ENCODE measurements around the gene DDOST.

Gene DDOST

DNA sequence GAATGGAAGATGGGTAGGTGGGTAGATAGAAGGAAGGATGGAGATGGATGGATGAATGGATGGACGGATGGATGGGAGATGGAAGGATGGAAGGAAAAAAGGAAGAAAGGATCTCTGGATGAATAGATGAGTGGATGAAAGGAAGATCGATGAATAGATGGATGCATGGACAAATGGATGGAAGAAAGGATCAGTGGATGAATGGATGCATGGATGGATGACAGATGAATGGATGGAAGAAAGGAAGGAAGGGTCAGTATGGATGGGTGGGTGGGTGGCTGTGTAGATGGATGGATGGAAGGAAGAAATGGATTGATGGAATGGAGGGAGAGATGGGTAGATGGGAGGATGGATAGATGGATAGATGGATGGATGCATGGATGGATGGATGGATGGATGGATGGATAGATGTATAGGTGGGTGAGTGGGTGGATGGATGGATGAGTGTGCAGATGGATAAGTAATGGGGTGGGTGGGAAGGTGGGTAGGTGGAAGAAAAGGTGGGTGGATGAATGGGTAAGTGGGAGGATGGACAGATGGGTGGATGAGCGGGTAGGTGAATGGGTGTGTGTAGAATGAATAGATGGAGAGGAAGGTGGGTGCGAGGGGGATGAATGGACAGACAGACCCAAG, 42.1 kb upstream of the DDOST start:
- DNase-seq (ENCODE audit: insufficient read length, low spot score) (no peak), FAIRE-seq (no peak)
- TF ChIP-seq POU2F2 (IDR thresholded peaks at IDR 0.05; ENCODE audit: low read depth, low read length) (no peak), POLR2AphosphoS5 (IDR thresholded peaks at IDR 0.05; ENCODE audit: low read depth, low read length) (no peak), POLR2A (IDR thresholded peaks at IDR 0.05; ENCODE audit: low read depth, low read length) (no peak), SPI1 (IDR thresholded peaks at IDR 0.05; ENCODE audit: low read depth, low read length) (no peak), TAF1 (IDR thresholded peaks at IDR 0.05; ENCODE audit: low read depth, low read length) (no peak), PAX5 (IDR thresholded peaks at IDR 0.05; ENCODE audit: insufficient read depth, low read length, severe bottlenecking) (no peak)

DNA sequence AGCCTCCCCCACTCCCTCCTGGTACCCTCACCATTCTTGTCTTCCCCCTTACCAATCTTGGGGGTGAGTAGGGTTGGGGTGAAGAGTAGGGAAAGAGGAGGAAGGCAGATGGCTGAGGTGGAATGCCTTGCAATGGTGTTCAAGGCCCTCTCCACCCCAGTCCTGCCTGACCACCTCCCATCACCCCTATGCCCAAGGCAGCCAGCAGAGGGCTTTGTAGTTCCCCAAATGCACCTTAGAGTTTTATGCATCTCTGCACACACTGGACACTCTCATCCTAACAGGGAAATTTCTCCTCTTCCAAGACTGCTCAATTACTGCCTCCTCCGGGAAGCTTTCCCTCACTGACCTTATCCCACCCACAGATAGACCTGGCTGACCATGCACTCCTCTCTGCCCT, 41.2 kb upstream of the DDOST start:
- DNase-seq (ENCODE audit: insufficient read length, low spot score) (no peak), FAIRE-seq (no peak)
- TF ChIP-seq PAX5 (IDR thresholded peaks at IDR 0.05; ENCODE audit: insufficient read depth, low read length, severe bottlenecking), result no peak
- TF ChIP-seq POU2F2 (IDR thresholded peaks at IDR 0.05; ENCODE audit: low read depth, low read length), result no peak

DNA sequence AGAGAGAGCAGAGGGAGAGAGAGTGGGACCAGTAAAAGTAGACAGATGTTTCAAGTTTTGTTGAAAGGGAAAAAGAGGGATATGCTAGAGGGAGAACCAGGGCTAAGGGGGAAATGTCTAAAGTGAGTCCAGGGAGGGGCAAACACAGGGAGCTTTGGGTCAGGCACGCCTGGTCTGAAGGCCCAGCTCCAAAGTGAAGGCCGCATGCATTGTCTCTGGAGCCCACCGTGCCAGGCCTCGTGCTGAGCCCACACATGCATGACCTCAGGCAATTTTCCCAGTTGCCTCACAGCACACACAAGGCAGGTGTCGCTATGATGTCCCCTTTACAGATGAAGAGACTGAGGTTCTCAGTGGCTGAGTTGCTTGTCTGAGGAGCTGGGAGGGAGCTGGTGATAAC, 40.7 kb upstream of the DDOST start:
- DNase-seq (ENCODE audit: insufficient read length, low spot score) (no peak), FAIRE-seq (no peak)
- TF ChIP-seq TAF1 (IDR thresholded peaks at IDR 0.05; ENCODE audit: low read depth, low read length) (no peak), PAX5 (IDR thresholded peaks at IDR 0.05; ENCODE audit: insufficient read depth, low read length, severe bottlenecking) (no peak), SPI1 (IDR thresholded peaks at IDR 0.05; ENCODE audit: low read depth, low read length) (no peak), POLR2A (IDR thresholded peaks at IDR 0.05; ENCODE audit: low read depth, low read length) (no peak), POU2F2 (IDR thresholded peaks at IDR 0.05; ENCODE audit: low read depth, low read length) (no peak), POLR2AphosphoS5 (IDR thresholded peaks at IDR 0.05; ENCODE audit: low read depth, low read length) (no peak)

DNA sequence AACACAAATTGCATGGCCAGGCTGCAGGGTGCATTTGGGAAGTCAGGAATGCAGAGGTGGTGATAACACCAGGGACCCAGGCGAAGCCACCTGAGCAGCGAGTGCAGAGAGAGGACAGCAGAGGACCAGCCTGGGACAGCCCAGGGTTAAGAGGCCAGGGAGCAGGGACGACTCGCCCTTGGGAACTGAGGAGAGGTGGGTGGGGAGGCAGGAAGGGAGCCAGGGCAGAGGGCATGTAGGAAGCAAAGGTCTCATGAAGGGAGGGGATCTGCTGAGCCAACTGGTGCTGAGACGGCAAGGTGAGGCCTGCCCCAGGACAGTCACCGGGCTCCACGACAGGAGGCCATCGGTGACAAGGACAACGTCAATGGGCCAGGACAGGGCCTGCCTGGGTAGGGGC, 40.3 kb upstream of the DDOST start:
- FAIRE-seq (no peak), DNase-seq (ENCODE audit: insufficient read length, low spot score) (no peak)
- TF ChIP-seq TAF1 (IDR thresholded peaks at IDR 0.05; ENCODE audit: low read depth, low read length), result no peak
- no peak for TF ChIP-seq SPI1 (IDR thresholded peaks at IDR 0.05; ENCODE audit: low read depth, low read length)
- TF ChIP-seq POLR2AphosphoS5 (IDR thresholded peaks at IDR 0.05; ENCODE audit: low read depth, low read length), result no peak

DNA sequence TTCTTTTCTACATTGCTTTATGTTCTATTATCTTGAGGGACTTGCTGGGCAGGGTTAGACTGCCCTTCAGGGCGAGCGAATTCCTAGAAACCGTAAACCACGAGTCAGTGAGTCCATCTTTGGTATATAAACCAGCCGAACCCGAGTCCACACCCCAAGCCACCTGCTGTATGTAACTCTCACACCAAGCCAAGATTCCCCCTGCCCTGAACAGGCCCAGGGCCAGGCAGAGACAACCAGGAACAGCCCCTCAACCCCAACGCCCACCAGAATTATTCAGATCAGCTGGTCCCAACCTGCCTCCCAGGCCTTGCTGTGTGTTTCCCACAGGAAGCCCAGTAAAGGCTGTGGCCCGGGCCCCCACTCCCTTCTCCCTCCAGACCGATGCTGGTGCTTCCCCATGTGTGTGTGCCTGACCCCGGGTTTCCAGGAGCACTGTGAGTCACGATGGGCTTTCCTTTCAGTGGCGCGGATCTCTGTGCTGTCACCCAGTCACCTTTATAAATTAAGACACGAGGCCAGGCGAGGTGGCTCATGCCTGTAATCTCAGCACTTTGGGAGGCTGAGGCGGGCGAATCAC, 39.6 kb upstream of the DDOST start:
- TF ChIP-seq POLR2A (IDR thresholded peaks at IDR 0.05; ENCODE audit: low read depth, low read length) (no peak), POLR2AphosphoS5 (IDR thresholded peaks at IDR 0.05; ENCODE audit: low read depth, low read length) (no peak), SPI1 (IDR thresholded peaks at IDR 0.05; ENCODE audit: low read depth, low read length) (no peak), POU2F2 (IDR thresholded peaks at IDR 0.05; ENCODE audit: low read depth, low read length) (no peak), PAX5 (IDR thresholded peaks at IDR 0.05; ENCODE audit: insufficient read depth, low read length, severe bottlenecking) (no peak), TAF1 (IDR thresholded peaks at IDR 0.05; ENCODE audit: low read depth, low read length) (no peak)
- FAIRE-seq (no peak), DNase-seq (ENCODE audit: insufficient read length, low spot score) (no peak)

DNA sequence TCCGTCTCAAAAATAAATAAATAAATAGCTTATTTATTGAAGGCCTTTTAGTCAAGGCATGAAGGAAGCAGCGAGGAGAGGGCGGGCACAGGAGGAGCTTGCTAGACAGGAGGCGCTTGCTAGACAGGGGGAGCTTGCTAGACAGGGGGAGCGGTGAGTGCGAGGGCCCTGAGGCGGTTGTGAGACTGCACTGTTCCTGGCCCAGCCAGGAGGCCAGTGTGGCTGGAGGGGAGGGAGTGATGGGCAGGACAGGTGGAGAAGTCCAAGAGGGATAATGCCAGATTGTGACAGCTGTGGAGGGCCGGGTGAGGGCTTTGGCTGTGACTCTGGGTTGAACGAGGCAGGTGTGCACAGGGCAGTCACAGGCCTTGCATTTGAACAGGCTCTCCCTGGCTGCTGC, 38.4 kb upstream of the DDOST start:
- FAIRE-seq, result no peak
- TF ChIP-seq SPI1 (IDR thresholded peaks at IDR 0.05; ENCODE audit: low read depth, low read length) (no peak), POU2F2 (IDR thresholded peaks at IDR 0.05; ENCODE audit: low read depth, low read length) (no peak), POLR2A (IDR thresholded peaks at IDR 0.05; ENCODE audit: low read depth, low read length) (no peak), TAF1 (IDR thresholded peaks at IDR 0.05; ENCODE audit: low read depth, low read length) (no peak), PAX5 (IDR thresholded peaks at IDR 0.05; ENCODE audit: insufficient read depth, low read length, severe bottlenecking) (no peak), POLR2AphosphoS5 (IDR thresholded peaks at IDR 0.05; ENCODE audit: low read depth, low read length) (no peak)

DNA sequence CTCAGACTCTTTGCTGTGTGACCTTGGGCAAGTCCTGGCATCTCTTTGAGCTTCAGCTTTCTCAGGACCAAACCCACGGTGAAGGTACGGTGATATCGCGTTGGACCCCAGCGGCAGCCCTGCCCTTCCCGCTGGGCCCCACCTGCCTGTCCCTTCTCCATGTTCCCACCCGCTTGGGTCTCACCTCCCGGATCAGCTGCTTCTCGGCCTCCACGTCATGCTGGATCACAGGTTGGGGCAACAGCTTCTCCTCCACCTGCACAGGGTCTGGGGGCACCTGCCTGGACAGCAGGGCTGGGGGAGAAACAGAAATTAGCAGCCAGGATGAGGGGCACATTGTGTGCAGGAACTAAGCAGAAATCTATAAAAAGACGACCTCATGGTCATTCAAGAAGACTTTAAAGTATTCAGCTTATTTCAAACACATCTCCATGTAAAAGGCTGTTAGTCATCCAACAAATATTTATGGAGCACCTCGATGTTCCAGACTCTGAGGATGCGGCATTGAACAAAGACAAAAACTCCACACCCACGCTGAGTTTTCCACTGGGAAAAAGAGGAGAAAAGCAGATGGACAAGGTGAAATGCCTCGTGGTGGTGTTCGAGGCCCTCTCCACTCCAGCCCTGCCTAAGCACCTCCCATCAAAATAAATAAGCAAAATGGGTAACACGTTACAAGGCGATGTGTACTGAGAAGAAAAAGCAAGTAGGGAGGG, 37.2 kb upstream of the DDOST start:
- FAIRE-seq, result no peak
- TF ChIP-seq POLR2AphosphoS5 (IDR thresholded peaks at IDR 0.05; ENCODE audit: low read depth, low read length) (no peak), SPI1 (IDR thresholded peaks at IDR 0.05; ENCODE audit: low read depth, low read length) (no peak), POU2F2 (IDR thresholded peaks at IDR 0.05; ENCODE audit: low read depth, low read length) (no peak), POLR2A (IDR thresholded peaks at IDR 0.05; ENCODE audit: low read depth, low read length) (no peak), PAX5 (IDR thresholded peaks at IDR 0.05; ENCODE audit: insufficient read depth, low read length, severe bottlenecking) (no peak), TAF1 (IDR thresholded peaks at IDR 0.05; ENCODE audit: low read depth, low read length) (no peak)
- no peak for DNase-seq (ENCODE audit: insufficient read length, low spot score)

More for the DNA sequence above, 38.4 kb upstream of the DDOST start:
- DNase-seq (ENCODE audit: insufficient read length, low spot score), result no peak

DNA sequence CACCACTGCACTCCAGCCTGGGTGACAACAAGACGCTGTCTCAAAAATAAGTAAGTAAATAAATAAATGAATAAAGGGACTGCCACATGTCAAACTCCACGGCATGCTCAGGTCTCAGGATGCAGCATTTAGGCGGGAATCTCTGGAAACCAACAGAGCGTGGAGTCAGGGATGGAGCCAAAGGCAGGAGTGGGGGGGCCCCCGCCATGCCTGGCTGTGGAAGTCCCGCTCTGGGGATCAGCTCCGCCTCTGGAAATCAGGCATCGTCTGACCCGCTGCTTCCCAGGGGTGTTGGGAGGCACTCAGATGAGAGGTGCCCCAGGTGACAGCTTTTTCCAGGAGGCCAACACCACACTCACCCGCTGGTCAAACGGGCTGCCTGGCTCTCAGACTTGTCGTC, 36.4 kb upstream of the DDOST start:
- TF ChIP-seq POU2F2 (IDR thresholded peaks at IDR 0.05; ENCODE audit: low read depth, low read length), result no peak
- FAIRE-seq, result no peak

DNA sequence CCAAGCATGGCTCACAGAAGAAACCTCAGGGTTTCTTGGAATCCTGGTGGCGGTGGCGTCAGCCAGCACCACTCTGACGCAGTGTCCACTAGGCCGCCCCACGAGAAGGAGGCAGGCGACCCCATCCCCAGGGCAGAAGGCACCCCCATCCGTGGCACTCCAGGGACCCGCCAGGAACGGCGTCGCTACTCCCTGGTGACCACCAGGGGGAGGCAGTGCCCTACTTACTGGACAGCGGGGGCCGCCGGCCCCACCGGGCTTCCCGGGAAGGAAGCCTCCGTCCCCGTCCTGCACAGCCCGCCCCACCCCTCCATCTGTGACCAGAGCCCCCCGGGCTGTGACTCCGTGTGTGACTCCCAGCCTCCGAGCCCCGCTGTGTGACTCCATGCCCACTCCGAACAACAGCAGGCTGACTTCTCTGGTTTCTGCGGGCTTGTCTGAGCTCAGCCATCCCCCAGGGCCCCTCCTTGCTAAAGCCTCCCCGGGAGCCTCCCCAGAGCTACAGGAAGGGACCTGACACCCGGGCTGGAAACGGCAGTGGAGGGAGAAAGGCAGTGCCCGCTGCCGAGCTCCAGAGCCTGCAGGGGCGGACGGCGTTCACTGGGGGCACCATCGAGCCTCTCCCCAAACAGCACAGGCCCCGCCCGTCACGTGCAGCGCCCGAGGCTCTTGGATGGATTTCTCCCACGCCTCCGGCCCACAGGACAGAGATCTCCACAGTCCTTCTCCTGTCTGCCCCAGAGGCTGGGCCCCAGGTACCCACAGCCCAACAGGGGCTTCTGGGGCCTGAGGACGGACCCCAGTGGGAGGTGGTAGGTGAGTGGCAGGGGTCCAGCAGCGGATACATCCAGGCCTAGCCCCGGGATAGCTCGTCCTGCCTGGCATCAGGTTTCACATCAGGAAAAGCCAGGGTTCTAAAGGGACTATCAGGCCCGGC, 35.5 kb upstream of the DDOST start:
- DNase-seq (ENCODE audit: insufficient read length, low spot score) (peak; percentile 97), FAIRE-seq (peak; percentile 93)
- TF ChIP-seq PAX5 (IDR thresholded peaks at IDR 0.05; ENCODE audit: insufficient read depth, low read length, severe bottlenecking), result no peak
- TF ChIP-seq TAF1 (IDR thresholded peaks at IDR 0.05; ENCODE audit: low read depth, low read length), result no peak
- no peak for TF ChIP-seq POU2F2 (IDR thresholded peaks at IDR 0.05; ENCODE audit: low read depth, low read length)
- TF ChIP-seq SPI1 (IDR thresholded peaks at IDR 0.05; ENCODE audit: low read depth, low read length), result no peak
- TF ChIP-seq POLR2A (IDR thresholded peaks at IDR 0.05; ENCODE audit: low read depth, low read length), result no peak
- no peak for TF ChIP-seq POLR2AphosphoS5 (IDR thresholded peaks at IDR 0.05; ENCODE audit: low read depth, low read length)

More for the DNA sequence above, 36.4 kb upstream of the DDOST start:
- DNase-seq (ENCODE audit: insufficient read length, low spot score), result no peak
